Measurements from ENCODE around the gene SCTR. TPM values are rescaled to one million over a fixed set of nuclear protein-coding genes. Genes with fewer than 3 reads are reported as not detected.

SCTR gene
- total RNA-seq, 1 donor from 2014 or later, result not detected

GRCh38 chr2:119460076-119460475, 64.2 kb downstream of the SCTR start:
- H3K36me3 Mint-ChIP-seq (ENCODE audit: unreplicated experiment), result no peaks in the 10 kb centered on the region
- no peak for TF ChIP-seq CTCF (IDR thresholded peaks at IDR 0.05)
- no peaks in the 10 kb centered on the region for H3K4me1 Mint-ChIP-seq (ENCODE audit: unreplicated experiment)
- H3K27ac Mint-ChIP-seq (ENCODE audit: unreplicated experiment), result no peak overlapping the region
- H3K9me3 Mint-ChIP-seq (ENCODE audit: unreplicated experiment), result peaks cover 4% of the 10 kb centered on the region
- H3K27me3 Mint-ChIP-seq (ENCODE audit: unreplicated experiment), result peaks cover 46% of the 10 kb centered on the region
- DNase-seq (ENCODE audit: extremely low spot score, unreplicated experiment), result no peak
- no peak overlapping the region for H3K4me3 Mint-ChIP-seq (ENCODE audit: unreplicated experiment)

GRCh38 chr2:119455066-119455718, 69.1 kb downstream of the SCTR start:
- Mint-ChIP-seq H3K4me1 (ENCODE audit: unreplicated experiment) (no peaks in the 10 kb centered on the region), H3K27ac (ENCODE audit: unreplicated experiment) (no peak overlapping the region), H3K4me3 (ENCODE audit: unreplicated experiment) (no peak overlapping the region), H3K36me3 (ENCODE audit: unreplicated experiment) (no peaks in the 10 kb centered on the region), H3K9me3 (ENCODE audit: unreplicated experiment) (peaks cover 4% of the 10 kb centered on the region), H3K27me3 (ENCODE audit: unreplicated experiment) (peaks cover 71% of the 10 kb centered on the region)
- TF ChIP-seq CTCF (IDR thresholded peaks at IDR 0.05), result no peak
- DNase-seq (ENCODE audit: extremely low spot score, unreplicated experiment), result no peak

GRCh38 chr2:119453972-119454593, 70.2 kb downstream of the SCTR start:
- Mint-ChIP-seq H3K27ac (ENCODE audit: unreplicated experiment) (no peak overlapping the region), H3K4me1 (ENCODE audit: unreplicated experiment) (no peaks in the 10 kb centered on the region), H3K27me3 (ENCODE audit: unreplicated experiment) (peaks cover 70% of the 10 kb centered on the region)

GRCh38 chr2:119451336-119452050, 72.8 kb downstream of the SCTR start:
- TF ChIP-seq CTCF (IDR thresholded peaks at IDR 0.05), result no peak
- peaks cover 4% of the 10 kb centered on the region for H3K9me3 Mint-ChIP-seq (ENCODE audit: unreplicated experiment)
- DNase-seq (ENCODE audit: extremely low spot score, unreplicated experiment), result no peak
- no peak overlapping the region for H3K4me3 Mint-ChIP-seq (ENCODE audit: unreplicated experiment)
- H3K27ac Mint-ChIP-seq (ENCODE audit: unreplicated experiment), result no peak overlapping the region
- H3K36me3 Mint-ChIP-seq (ENCODE audit: unreplicated experiment), result no peaks in the 10 kb centered on the region
- no peaks in the 10 kb centered on the region for H3K4me1 Mint-ChIP-seq (ENCODE audit: unreplicated experiment)
- H3K27me3 Mint-ChIP-seq (ENCODE audit: unreplicated experiment), result peaks cover 75% of the 10 kb centered on the region

More at GRCh38 chr2:119453972-119454593, 70.2 kb downstream of the SCTR start:
- Mint-ChIP-seq H3K9me3 (ENCODE audit: unreplicated experiment) (peaks cover 4% of the 10 kb centered on the region), H3K4me3 (ENCODE audit: unreplicated experiment) (no peak overlapping the region), H3K36me3 (ENCODE audit: unreplicated experiment) (no peaks in the 10 kb centered on the region)
- DNase-seq (ENCODE audit: extremely low spot score, unreplicated experiment), result no peak
- no peak for TF ChIP-seq CTCF (IDR thresholded peaks at IDR 0.05)

GRCh38 chr2:119449521-119449920, 74.8 kb downstream of the SCTR start:
- DNase-seq (ENCODE audit: extremely low spot score, unreplicated experiment), result no peak
- Mint-ChIP-seq H3K9me3 (ENCODE audit: unreplicated experiment) (no peaks in the 10 kb centered on the region), H3K4me3 (ENCODE audit: unreplicated experiment) (no peak overlapping the region), H3K27ac (ENCODE audit: unreplicated experiment) (no peak overlapping the region), H3K4me1 (ENCODE audit: unreplicated experiment) (no peaks in the 10 kb centered on the region), H3K27me3 (ENCODE audit: unreplicated experiment) (peaks cover 69% of the 10 kb centered on the region), H3K36me3 (ENCODE audit: unreplicated experiment) (no peaks in the 10 kb centered on the region)
- TF ChIP-seq CTCF (IDR thresholded peaks at IDR 0.05), result no peak

All from osteocyte (in vitro differentiated cells).